Endodermal cell (in vitro differentiated cells): ENCODE data around the gene NR1I2. TPM values are rescaled to one million over a fixed set of nuclear protein-coding genes. Genes with fewer than 3 reads are reported as not detected.

ENCODE experiments used
- DNase-seq: peaks from one replicate; pipeline ENCODE4 v3.0.0-alpha.2; 2017
- H3K27ac ChIP-seq: 2 replicates; pipeline ENCODE4 v1.5.1; 2013; ENCODE audit warnings: mild to moderate bottlenecking, low read depth, low read length, moderate library complexity
- H3K27me3 ChIP-seq: 2 replicates; pipeline ENCODE4 v1.6.1; 2013; ENCODE audit warnings: mild to moderate bottlenecking, low read length, moderate library complexity; ENCODE audit not compliant: insufficient read depth, control insufficient read depth, poor library complexity, severe bottlenecking
- H3K36me3 ChIP-seq: 2 replicates; pipeline ENCODE4 v1.7.0; 2013; ENCODE audit warnings: mild to moderate bottlenecking, low read length, moderate library complexity; ENCODE audit not compliant: control insufficient read depth, insufficient read depth
- H3K4me1 ChIP-seq: one replicate; pipeline ENCODE4 v1.7.0; 2013; ENCODE audit warnings: low read length; ENCODE audit not compliant: control insufficient read depth, insufficient read depth
- H3K4me3 ChIP-seq: 2 replicates; pipeline ENCODE4 v1.5.1; 2013; ENCODE audit warnings: mild to moderate bottlenecking, low read length, moderate library complexity
- H3K9ac ChIP-seq: 2 replicates; pipeline ENCODE4 v1.6.1; 2013; ENCODE audit warnings: mild to moderate bottlenecking, low read length, moderate library complexity; ENCODE audit not compliant: poor library complexity, severe bottlenecking; ENCODE audit errors: extremely low read depth
- H3K9me3 ChIP-seq: 2 replicates; pipeline ENCODE4 v1.6.1; 2013; ENCODE audit warnings: mild to moderate bottlenecking, low read length, moderate library complexity; ENCODE audit not compliant: control insufficient read depth
- H3K27ac Mint-ChIP-seq: 2 replicates; pipeline ENCODE4 v1.8.0; 2020; ENCODE audit warnings: mixed read lengths
- H3K27me3 Mint-ChIP-seq: 2 replicates; pipeline ENCODE4 v1.8.0; 2021; ENCODE audit warnings: mild to moderate bottlenecking, mixed read lengths; ENCODE audit not compliant: insufficient read depth
- H3K36me3 Mint-ChIP-seq: 2 replicates; pipeline ENCODE4 v1.8.0; 2020; ENCODE audit warnings: low read depth, mixed read lengths
- H3K4me1 Mint-ChIP-seq: 2 replicates; pipeline ENCODE4 v1.8.0; 2020; ENCODE audit warnings: mixed read lengths
- H3K4me3 Mint-ChIP-seq: 2 replicates; pipeline ENCODE4 v1.8.0; 2020; ENCODE audit warnings: mild to moderate bottlenecking, moderate library complexity, mixed read lengths
- H3K9me3 Mint-ChIP-seq: 2 replicates; pipeline ENCODE4 v1.8.0; 2020; ENCODE audit warnings: mild to moderate bottlenecking, mixed read lengths
- CTCF ChIP-seq: fragments of 200-600 bp; sonication (generic); conservative IDR thresholded peaks from 2 replicates; pipeline ENCODE4 v1.5.0; 2021; ENCODE audit warnings: antibody characterized with exemption, mild to moderate bottlenecking
- WGBS, 2 experiments: methylation state at CpG; one replicate each; pipeline versions ENCODE4 v1.1.5 to v1.1.7; 2013; ENCODE audit warnings: missing lambda C conversion rate in 2 of 2, mixed read lengths in 1 of 2; ENCODE audit not compliant: insufficient coverage in 1 of 2, insufficient read length in 1 of 2; 5-methylcytosine and 5-hydroxymethylcytosine counted together
- total RNA-seq, 2 donors: library from RNA; stranded (reverse); fragmentation: NEBNext Ultra II Directional in 1 of 2; extraction: Animal tissue kit (Norgen Biotek cat#: 25700) in 1 of 2; gene quantifications; 2 replicates in 1 of 2; 3 replicates in 1 of 2; pipeline ENCODE4 v1.2.1, GENCODE V29; 2021

Gene NR1I2
- total RNA-seq, 2 donors from 2014 or later = 0.20 to 0.29 TPM

- Histone ChIP-seq H3K4me3 (no peak overlapping the region), H3K27ac (no peak overlapping the region), H3K27me3 (no peaks in the 10 kb centered on the region), H3K9ac (no peak overlapping the region), H3K9me3 (no peaks in the 10 kb centered on the region), H3K36me3 (no peaks in the 10 kb centered on the region), H3K4me1 (no peaks in the 10 kb centered on the region)
- TF ChIP-seq CTCF = no peak
- Mint-ChIP-seq H3K4me3 (no peak overlapping the region), H3K9me3 (peaks cover 7% of the 10 kb centered on the region), H3K27me3 (peaks cover 9% of the 10 kb centered on the region), H3K4me1 (no peaks in the 10 kb centered on the region), H3K27ac (no peak overlapping the region), H3K36me3 (no peaks in the 10 kb centered on the region)
- no peak for DNase-seq
Measured at GRCh38 chr3:119763466-119763865, 18.4 kb upstream of the NR1I2 start.

GRCh38 chr3:119765239-119765638, 16.7 kb upstream of the NR1I2 start:
- no peak for TF ChIP-seq CTCF
- no peaks in the 10 kb centered on the region for H3K4me1 ChIP-seq
- Mint-ChIP-seq H3K27ac (no peak overlapping the region), H3K4me1 (no peaks in the 10 kb centered on the region), H3K9me3 (peaks cover 7% of the 10 kb centered on the region), H3K27me3 (peaks cover 9% of the 10 kb centered on the region), H3K36me3 (no peaks in the 10 kb centered on the region), H3K4me3 (no peak overlapping the region)
- WGBS, 2 experiments = 88 to 100% methylated on average over 1 of the region's 1 CpG
- H3K27me3 ChIP-seq = no peaks in the 10 kb centered on the region
- no peak for DNase-seq
- no peaks in the 10 kb centered on the region for H3K36me3 ChIP-seq
- H3K9me3 ChIP-seq = no peaks in the 10 kb centered on the region
- H3K9ac ChIP-seq = no peak overlapping the region
- no peak overlapping the region for H3K4me3 ChIP-seq
- H3K27ac ChIP-seq = no peak overlapping the region

GRCh38 chr3:119767936-119768601, 13.8 kb upstream of the NR1I2 start:
- 89 to 91% methylated on average over 6 of the region's 6 CpGs for WGBS, 2 experiments
- H3K27me3 Mint-ChIP-seq = peaks cover under 1% of the 10 kb centered on the region

More at GRCh38 chr3:119767936-119768601, 13.8 kb upstream of the NR1I2 start:
- Histone ChIP-seq H3K27ac (no peak overlapping the region), H3K4me1 (no peaks in the 10 kb centered on the region), H3K4me3 (no peak overlapping the region), H3K9me3 (no peaks in the 10 kb centered on the region), H3K36me3 (no peaks in the 10 kb centered on the region), H3K27me3 (no peaks in the 10 kb centered on the region), H3K9ac (no peak overlapping the region)
- Mint-ChIP-seq H3K27ac (no peak overlapping the region), H3K9me3 (peaks cover 2% of the 10 kb centered on the region), H3K4me3 (no peak overlapping the region), H3K4me1 (no peaks in the 10 kb centered on the region), H3K36me3 (no peaks in the 10 kb centered on the region)
- TF ChIP-seq CTCF = no peak
- no peak for DNase-seq
